ENCODE measurements around the gene HSD17B2.
"Not testable (repeated sequence)": the region's sequence is repeated elsewhere in the genome, so short reads cannot be mapped to it uniquely, and the experiment has no call there.

The HSD17B2 gene

GRCh38 chr16:82081264-82081663, 46.2 kb downstream of the HSD17B2 start:
- no peak for DNase-seq

GRCh38 chr16:82082097-82082496, 47.0 kb downstream of the HSD17B2 start:
- no peak for DNase-seq

- no peak for DNase-seq
These were observed 47.6 kb downstream of the HSD17B2 start for GRCh38 chr16:82082543-82083244.

GRCh38 chr16:82083710-82084353, 48.8 kb downstream of the HSD17B2 start:
- DNase-seq: no peak

- no peak for DNase-seq
These were observed 50.1 kb downstream of the HSD17B2 start for GRCh38 chr16:82085011-82085779.

- no peak for DNase-seq
These were observed 53.4 kb downstream of the HSD17B2 start for GRCh38 chr16:82088483-82088882.

GRCh38 chr16:82091241-82091640, 56.2 kb downstream of the HSD17B2 start:
- DNase-seq: no peak

GRCh38 chr16:82092711-82093110, 57.7 kb downstream of the HSD17B2 start:
- DNase-seq: no peak

- no peak for DNase-seq
These were observed 58.7 kb downstream of the HSD17B2 start for GRCh38 chr16:82093666-82094300.

- no peak for DNase-seq
These were observed 60.0 kb downstream of the HSD17B2 start for GRCh38 chr16:82094942-82095540.

- DNase-seq: no peak
These were observed 61.6 kb downstream of the HSD17B2 start for GRCh38 chr16:82096641-82097040.

- no peak for DNase-seq
These were observed 70.1 kb downstream of the HSD17B2 start for GRCh38 chr16:82105107-82105506.

- no peak for DNase-seq
These were observed 73.0 kb downstream of the HSD17B2 start for GRCh38 chr16:82108100-82108499.

GRCh38 chr16:82108774-82109173, 73.7 kb downstream of the HSD17B2 start:
- DNase-seq: no peak

- DNase-seq: not testable (repeated sequence)
These were observed 74.2 kb downstream of the HSD17B2 start for GRCh38 chr16:82109266-82109665.

GRCh38 chr16:82111944-82112343, 76.9 kb downstream of the HSD17B2 start:
- DNase-seq: no peak

- DNase-seq: no peak
These were observed 78.7 kb downstream of the HSD17B2 start for GRCh38 chr16:82113741-82114140.

GRCh38 chr16:82116535-82116934, 81.5 kb downstream of the HSD17B2 start:
- DNase-seq: no peak

- no peak for DNase-seq
These were observed 83.7 kb downstream of the HSD17B2 start for GRCh38 chr16:82118749-82119148.

- no peak for DNase-seq
These were observed 84.4 kb downstream of the HSD17B2 start for GRCh38 chr16:82119405-82119804.

- no peak for DNase-seq
These were observed 89.6 kb downstream of the HSD17B2 start for GRCh38 chr16:82124651-82125050.

GRCh38 chr16:82129881-82130280, 94.8 kb downstream of the HSD17B2 start:
- DNase-seq: no peak
